ENCODE results near the gene INTS7. TPM values are rescaled to one million over a fixed set of nuclear protein-coding genes. Genes with fewer than 3 reads are reported as not detected.

INTS7 gene
- total RNA-seq, 2 experiments from 2014 or later = 2.9 to 3.2 TPM

- Histone ChIP-seq H3K36me3 (ENCODE audit: insufficient read depth, low read length) (no peaks in the 10 kb centered on the region), H3K4me3 (ENCODE audit: low read length) (no peak overlapping the region), H3K4me1 (ENCODE audit: insufficient read depth, low read length) (no peaks in the 10 kb centered on the region), H3K27ac (ENCODE audit: low read depth in 1 of 2, low read length in 2 of 2) (no peak overlapping the region), H3K27me3 (ENCODE audit: control insufficient read depth in 1 of 2, insufficient read depth in 2 of 2, low read length in 2 of 2) (no peaks in the 10 kb centered on the region), H3K9me3 (ENCODE audit: control insufficient read depth in 1 of 2, insufficient read depth in 1 of 2, low read length in 2 of 2) (peaks cover 0 to 15% of the 10 kb centered on the region in 2 experiments)
- Mint-ChIP-seq H3K27ac (no peak overlapping the region), H3K36me3 (ENCODE audit: low read depth) (no peaks in the 10 kb centered on the region), H3K4me3 (no peak overlapping the region), H3K4me1 (ENCODE audit: low read depth) (no peaks in the 10 kb centered on the region), H3K27me3 (peaks cover 10% of the 10 kb centered on the region), H3K9me3 (no peaks in the 10 kb centered on the region)
- ChIA-PET POLR2A (no interaction called here), CTCF (no interaction called here)
- ATAC-seq (ENCODE audit: poor library complexity) (no peak), DNase-seq (no peak)
- no peak for TF ChIP-seq CTCF (IDR thresholded peaks at IDR 0.05)
- intact Hi-C loops (cut with DNase I, micrococcal nuclease) = no loop called here
These were observed 125.1 kb downstream of the INTS7 start for GRCh38 chr1:211910113-211910884.

GRCh38 chr1:211909395-211909794 is 126.0 kb downstream of the INTS7 start:
- intact Hi-C loops (cut with DNase I, micrococcal nuclease) = no loop called here
- Histone ChIP-seq H3K27ac (ENCODE audit: low read depth in 1 of 2, low read length in 2 of 2) (no peak overlapping the region), H3K27me3 (ENCODE audit: control insufficient read depth in 1 of 2, insufficient read depth in 2 of 2, low read length in 2 of 2) (no peaks in the 10 kb centered on the region), H3K9me3 (ENCODE audit: control insufficient read depth in 1 of 2, insufficient read depth in 1 of 2, low read length in 2 of 2) (peaks cover 0 to 15% of the 10 kb centered on the region in 2 experiments), H3K36me3 (ENCODE audit: insufficient read depth, low read length) (no peaks in the 10 kb centered on the region), H3K4me3 (ENCODE audit: low read length) (no peak overlapping the region), H3K4me1 (ENCODE audit: insufficient read depth, low read length) (no peaks in the 10 kb centered on the region)
- ATAC-seq (ENCODE audit: poor library complexity) = no peak
- H3K27me3 Mint-ChIP-seq = peaks cover 10% of the 10 kb centered on the region
- CTCF ChIA-PET = no interaction called here
- no peak overlapping the region for H3K27ac Mint-ChIP-seq
- H3K4me3 Mint-ChIP-seq = no peak overlapping the region
- H3K36me3 Mint-ChIP-seq (ENCODE audit: low read depth) = no peaks in the 10 kb centered on the region
- H3K9me3 Mint-ChIP-seq = no peaks in the 10 kb centered on the region
- no peak for DNase-seq
- no peaks in the 10 kb centered on the region for H3K4me1 Mint-ChIP-seq (ENCODE audit: low read depth)
- no peak for TF ChIP-seq CTCF (IDR thresholded peaks at IDR 0.05)
- POLR2A ChIA-PET = no interaction called here

GRCh38 chr1:211908951-211909350 is 126.4 kb downstream of the INTS7 start:
- H3K36me3 ChIP-seq (ENCODE audit: insufficient read depth, low read length) = no peaks in the 10 kb centered on the region
- no peak overlapping the region for H3K27ac ChIP-seq (ENCODE audit: low read depth in 1 of 2, low read length in 2 of 2)
- ChIA-PET CTCF (no interaction called here), POLR2A (no interaction called here)
- Mint-ChIP-seq H3K36me3 (ENCODE audit: low read depth) (no peaks in the 10 kb centered on the region), H3K4me1 (ENCODE audit: low read depth) (no peaks in the 10 kb centered on the region), H3K4me3 (no peak overlapping the region), H3K9me3 (no peaks in the 10 kb centered on the region), H3K27ac (no peak overlapping the region), H3K27me3 (peaks cover 10% of the 10 kb centered on the region)
- no peaks in the 10 kb centered on the region for H3K4me1 ChIP-seq (ENCODE audit: insufficient read depth, low read length)
- ATAC-seq (ENCODE audit: poor library complexity) (no peak), DNase-seq (no peak)
- no peak overlapping the region for H3K4me3 ChIP-seq (ENCODE audit: low read length)
- H3K27me3 ChIP-seq (ENCODE audit: control insufficient read depth in 1 of 2, insufficient read depth in 2 of 2, low read length in 2 of 2) = no peaks in the 10 kb centered on the region
- no peak for TF ChIP-seq CTCF (IDR thresholded peaks at IDR 0.05)
- peaks cover 0 to 15% of the 10 kb centered on the region in 2 experiments for H3K9me3 ChIP-seq (ENCODE audit: control insufficient read depth in 1 of 2, insufficient read depth in 1 of 2, low read length in 2 of 2)
- intact Hi-C loops (cut with DNase I, micrococcal nuclease) = no loop called here

Data from CD4-positive, alpha-beta T cell (primary cell).